ENCODE data around the gene NAV3.

NAV3 gene

GRCh38 chr12:77788231-77789168 is 42.2 kb upstream of the NAV3 start:
- CTCF ChIA-PET = no interaction called here
- TF ChIP-seq CTCF (IDR thresholded peaks at IDR 0.05; ENCODE audit: insufficient read depth, low read length, missing control alignments) = no peak
- no peak for DNase-seq (ENCODE audit: low read depth, low spot score)
- POLR2A ChIA-PET = no interaction called here
- no peak overlapping the region for H3K4me3 ChIP-seq (ENCODE audit: low read depth, low read length)

GRCh38 chr12:77795699-77796098 is 35.0 kb upstream of the NAV3 start:
- H3K4me3 ChIP-seq (ENCODE audit: low read depth, low read length) = no peak overlapping the region
- DNase-seq (ENCODE audit: low read depth, low spot score) = no peak
- ChIA-PET CTCF (no interaction called here), POLR2A (no interaction called here)
- no peak for TF ChIP-seq CTCF (IDR thresholded peaks at IDR 0.05; ENCODE audit: insufficient read depth, low read length, missing control alignments)

- ChIA-PET POLR2A (no interaction called here), CTCF (interaction anchor here (1.8 kb wide), 1 partner anchor 128 kb away, joined by 5 read pairs; no protein-coding TSS in a partner anchor)
- no peak overlapping the region for H3K4me3 ChIP-seq (ENCODE audit: low read depth, low read length)
- TF ChIP-seq CTCF (IDR thresholded peaks at IDR 0.05; ENCODE audit: insufficient read depth, low read length, missing control alignments) = no peak
- DNase-seq (ENCODE audit: low read depth, low spot score) = peak; percentile 16
These were observed 33.9 kb upstream of the NAV3 start for GRCh38 chr12:77796775-77797174.

- TF ChIP-seq CTCF (IDR thresholded peaks at IDR 0.05; ENCODE audit: insufficient read depth, low read length, missing control alignments) = no peak
- CTCF ChIA-PET = no interaction called here
- POLR2A ChIA-PET = no interaction called here
These were observed 30.2 kb upstream of the NAV3 start for GRCh38 chr12:77800501-77800900.

DNA sequence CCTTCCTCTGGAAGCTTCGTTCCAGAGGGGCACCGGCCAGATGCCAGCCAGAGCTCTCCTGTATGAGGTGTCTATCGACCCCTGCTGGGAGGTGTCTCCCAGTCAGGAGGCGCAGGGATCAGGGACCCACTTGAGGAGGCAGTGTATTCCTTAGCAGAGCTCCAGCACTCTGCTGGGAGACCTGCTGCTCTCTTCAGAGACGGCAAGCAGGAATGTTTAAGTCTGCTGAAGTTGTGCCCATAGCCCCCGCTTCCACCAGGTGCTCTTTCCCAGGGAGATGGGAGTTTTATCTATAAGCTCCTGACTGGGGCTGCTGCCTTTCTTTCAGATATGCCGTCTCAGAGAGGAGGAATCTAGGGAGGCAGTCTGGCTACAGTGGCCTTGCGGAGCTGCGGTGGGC is 22.2 kb upstream of the NAV3 start:
- TF ChIP-seq CTCF (IDR thresholded peaks at IDR 0.05; ENCODE audit: insufficient read depth, low read length, missing control alignments) = no peak
- CTCF ChIA-PET = interaction anchor here (0.9 kb wide), 1 partner anchor 34 kb away, joined by 3 read pairs; no protein-coding TSS in a partner anchor
- no peak for DNase-seq (ENCODE audit: low read depth, low spot score)
- POLR2A ChIA-PET = no interaction called here
- H3K4me3 ChIP-seq (ENCODE audit: low read depth, low read length) = no peak overlapping the region

More at GRCh38 chr12:77800501-77800900, 30.2 kb upstream of the NAV3 start:
- no peak for DNase-seq (ENCODE audit: low read depth, low spot score)
- no peak overlapping the region for H3K4me3 ChIP-seq (ENCODE audit: low read depth, low read length)

DNA sequence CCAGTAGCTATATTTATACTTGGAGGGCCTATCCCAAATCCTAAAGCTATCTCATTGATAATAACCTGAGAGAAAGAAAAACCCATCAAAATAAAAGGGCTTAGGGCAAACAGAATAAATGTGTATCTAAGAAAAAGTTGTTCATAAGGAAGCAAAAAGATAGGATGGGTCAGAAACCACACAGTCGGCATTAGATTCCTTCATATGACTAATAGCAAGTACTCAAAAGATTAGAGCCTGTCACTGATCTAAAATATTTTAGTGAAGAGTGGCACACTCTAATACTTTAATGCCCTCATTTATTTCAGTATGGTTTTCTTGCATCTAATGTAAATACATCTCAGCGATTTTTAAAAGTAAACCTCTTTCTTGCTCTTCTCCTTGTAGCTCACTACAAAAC is 17.1 kb upstream of the NAV3 start:
- TF ChIP-seq CTCF (IDR thresholded peaks at IDR 0.05; ENCODE audit: insufficient read depth, low read length, missing control alignments) = no peak
- POLR2A ChIA-PET = no interaction called here
- no peak for DNase-seq (ENCODE audit: low read depth, low spot score)
- no peak overlapping the region for H3K4me3 ChIP-seq (ENCODE audit: low read depth, low read length)
- CTCF ChIA-PET = no interaction called here
